Activated T-cell treated with anti-CD3 and anti-CD28 coated beads for 1 hour (primary cell): ENCODE measurements around the gene PDZD2.
"Not testable (repeated sequence)": the region's sequence is repeated elsewhere in the genome, so short reads cannot be mapped to it uniquely, and the experiment has no call there.

ENCODE experiments used
- DNase-seq: peaks from one replicate; pipeline ENCODE4 v3.0.0-alpha.2; 2020; ENCODE audit warnings: low read depth

Gene PDZD2

GRCh38 chr5:32103521-32103920, 464.6 kb downstream of the PDZD2 start:
- no peak for DNase-seq

GRCh38 chr5:32107291-32107690, 468.4 kb downstream of the PDZD2 start:
- no peak for DNase-seq

GRCh38 chr5:32108167-32108566, 469.2 kb downstream of the PDZD2 start:
- no peak for DNase-seq

- DNase-seq, result no peak
These were observed 470.3 kb downstream of the PDZD2 start for GRCh38 chr5:32109236-32109635.

GRCh38 chr5:32110111-32110696, 471.3 kb downstream of the PDZD2 start:
- no peak for DNase-seq

- DNase-seq, result no peak
These were observed 477.1 kb downstream of the PDZD2 start for GRCh38 chr5:32115985-32116384.

- no peak for DNase-seq
These were observed 477.8 kb downstream of the PDZD2 start for GRCh38 chr5:32116574-32117313.

- not testable (repeated sequence) for DNase-seq
These were observed 480.0 kb downstream of the PDZD2 start for GRCh38 chr5:32118922-32119321.

GRCh38 chr5:32123058-32123805, 484.3 kb downstream of the PDZD2 start:
- no peak for DNase-seq

GRCh38 chr5:32123889-32124676, 485.2 kb downstream of the PDZD2 start:
- no peak for DNase-seq

GRCh38 chr5:32126691-32127090, 487.8 kb downstream of the PDZD2 start:
- no peak for DNase-seq

- DNase-seq, result no peak
These were observed 488.8 kb downstream of the PDZD2 start for GRCh38 chr5:32127711-32128110.

GRCh38 chr5:32129074-32129598, 490.2 kb downstream of the PDZD2 start:
- no peak for DNase-seq

GRCh38 chr5:32130865-32131264, 491.9 kb downstream of the PDZD2 start:
- no peak for DNase-seq

GRCh38 chr5:32131604-32132003, 492.7 kb downstream of the PDZD2 start:
- no peak for DNase-seq

- no peak for DNase-seq
These were observed 493.8 kb downstream of the PDZD2 start for GRCh38 chr5:32132757-32133156.

- DNase-seq, result no peak
These were observed 496.2 kb downstream of the PDZD2 start for GRCh38 chr5:32135086-32135485.

GRCh38 chr5:32136342-32136741, 497.4 kb downstream of the PDZD2 start:
- no peak for DNase-seq

GRCh38 chr5:32138839-32139493, 500.0 kb downstream of the PDZD2 start:
- DNase-seq, result no peak

GRCh38 chr5:32143617-32144377, 504.9 kb downstream of the PDZD2 start:
- DNase-seq, result no peak
